AG10803 (cell line): Measurements from ENCODE around the gene UCN3.

Experiments
- DNase-seq: peaks from one replicate; pipeline ENCODE4 v3.0.0; 2010; ENCODE audit warnings: low read depth
- H3K4me3 ChIP-seq: 2 replicates; pipeline ENCODE4 v1.5.1; 2011; ENCODE audit warnings: mild to moderate bottlenecking, low read length, control low read depth
- TF ChIP-seq, protein P1 (sequence below): conservative IDR thresholded peaks from 2 replicates; pipeline ENCODE4 v1.5.1; 2011; ENCODE audit warnings: mild to moderate bottlenecking, low read length, control low read depth, inconsistent platforms

The UCN3 gene

GRCh38 chr10:5364374-5364773 is 392 bp upstream of the UCN3 start:
- no peak overlapping the region for H3K4me3 ChIP-seq
- DNase-seq: no peak
- TF ChIP-seq, protein P1, sequence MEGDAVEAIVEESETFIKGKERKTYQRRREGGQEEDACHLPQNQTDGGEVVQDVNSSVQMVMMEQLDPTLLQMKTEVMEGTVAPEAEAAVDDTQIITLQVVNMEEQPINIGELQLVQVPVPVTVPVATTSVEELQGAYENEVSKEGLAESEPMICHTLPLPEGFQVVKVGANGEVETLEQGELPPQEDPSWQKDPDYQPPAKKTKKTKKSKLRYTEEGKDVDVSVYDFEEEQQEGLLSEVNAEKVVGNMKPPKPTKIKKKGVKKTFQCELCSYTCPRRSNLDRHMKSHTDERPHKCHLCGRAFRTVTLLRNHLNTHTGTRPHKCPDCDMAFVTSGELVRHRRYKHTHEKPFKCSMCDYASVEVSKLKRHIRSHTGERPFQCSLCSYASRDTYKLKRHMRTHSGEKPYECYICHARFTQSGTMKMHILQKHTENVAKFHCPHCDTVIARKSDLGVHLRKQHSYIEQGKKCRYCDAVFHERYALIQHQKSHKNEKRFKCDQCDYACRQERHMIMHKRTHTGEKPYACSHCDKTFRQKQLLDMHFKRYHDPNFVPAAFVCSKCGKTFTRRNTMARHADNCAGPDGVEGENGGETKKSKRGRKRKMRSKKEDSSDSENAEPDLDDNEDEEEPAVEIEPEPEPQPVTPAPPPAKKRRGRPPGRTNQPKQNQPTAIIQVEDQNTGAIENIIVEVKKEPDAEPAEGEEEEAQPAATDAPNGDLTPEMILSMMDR: no peak

- TF ChIP-seq, protein P1: no peak
- no peak for DNase-seq
These were observed 1.2 kb downstream of the UCN3 start for GRCh38 chr10:5365928-5366327.

GRCh38 chr10:5369362-5370158 is 4.8 kb downstream of the UCN3 start:
- DNase-seq: no peak
- H3K4me3 ChIP-seq: no peak overlapping the region
- TF ChIP-seq, protein P1: no peak

More at GRCh38 chr10:5365928-5366327, 1.2 kb downstream of the UCN3 start:
- no peak overlapping the region for H3K4me3 ChIP-seq

DNA sequence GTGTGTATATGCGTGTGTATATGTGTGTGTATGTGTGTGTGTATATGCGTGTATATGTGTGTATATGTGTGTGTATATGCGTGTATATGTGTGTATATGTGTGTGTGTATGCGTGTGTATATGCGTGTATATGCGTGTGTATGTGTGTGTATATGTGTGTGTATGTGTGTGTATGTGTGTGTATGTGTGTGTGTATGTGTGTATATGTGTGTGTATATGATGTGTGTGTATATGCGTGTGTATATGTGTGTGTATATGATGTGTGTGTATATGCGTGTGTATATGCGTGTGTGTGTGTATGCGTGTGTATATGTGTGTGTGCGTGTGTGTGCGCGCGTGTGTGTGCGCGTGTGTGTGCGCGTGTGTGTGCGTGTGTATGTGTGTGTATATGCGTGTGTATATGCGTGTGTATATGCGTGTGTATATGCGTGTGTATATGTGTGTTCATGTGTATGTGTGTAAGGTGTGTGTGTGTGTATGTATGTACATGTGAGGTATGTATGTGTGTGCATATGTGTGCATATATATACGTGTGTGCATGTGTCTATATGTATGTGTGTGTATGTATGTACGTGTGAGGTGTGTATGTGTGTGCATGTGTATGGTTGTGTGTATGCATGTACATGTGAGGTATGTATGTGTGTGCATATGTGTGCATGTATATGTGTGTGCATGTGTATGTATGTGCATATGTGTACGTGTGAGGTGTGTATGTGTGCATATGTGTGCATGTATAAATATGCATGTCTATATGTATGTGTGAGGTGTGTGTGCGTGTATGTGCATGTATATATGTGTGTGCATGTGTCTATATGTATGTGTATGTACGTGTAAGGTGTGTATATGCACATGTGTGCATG is 6.0 kb downstream of the UCN3 start:
- DNase-seq: no peak
- TF ChIP-seq, protein P1: no peak
- H3K4me3 ChIP-seq: no peak overlapping the region

DNA sequence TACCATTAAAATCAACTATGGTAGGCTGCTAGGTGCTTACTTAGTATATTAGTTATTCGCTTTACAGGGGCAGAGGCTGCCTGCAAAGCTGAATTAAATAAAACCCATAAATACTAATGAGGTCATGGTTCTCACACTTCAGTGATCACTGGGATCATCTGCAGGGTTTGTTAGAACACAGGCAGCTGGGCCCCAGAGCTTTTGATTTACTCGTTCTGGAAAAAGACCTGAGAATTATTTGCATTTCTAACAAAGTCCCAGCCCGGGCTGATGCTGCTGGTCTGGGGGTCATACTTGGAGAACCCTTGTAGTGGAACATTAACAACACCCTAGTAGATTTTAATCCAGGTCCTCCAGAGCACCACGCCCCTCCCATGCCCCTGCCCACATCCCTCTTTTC is 8.5 kb downstream of the UCN3 start:
- DNase-seq: no peak
- TF ChIP-seq, protein P1: no peak
- no peak overlapping the region for H3K4me3 ChIP-seq

GRCh38 chr10:5373891-5374611 is 9.3 kb downstream of the UCN3 start:
- no peak overlapping the region for H3K4me3 ChIP-seq
- TF ChIP-seq, protein P1: no peak
- no peak for DNase-seq
